Measurements from ENCODE around the gene FER.

FER gene

GRCh38 chr5:108911055-108911454 is 163.4 kb downstream of the FER start:
- TF ChIP-seq CTCF (conservative IDR thresholded peaks at IDR 0.05; ENCODE audit: low read depth), result no peak
- POLR2A ChIA-PET (ENCODE audit: low non-redundant PET), result no interaction called here
- DNase-seq (ENCODE audit: low spot score), result no peak
- CTCF ChIA-PET, result no interaction called here
- H3K27ac ChIP-seq, result no peak overlapping the region

- TF ChIP-seq CTCF (conservative IDR thresholded peaks at IDR 0.05; ENCODE audit: low read depth), result no peak
- H3K27ac ChIP-seq, result no peak overlapping the region
- CTCF ChIA-PET, result no interaction called here
- POLR2A ChIA-PET (ENCODE audit: low non-redundant PET), result no interaction called here
- peak; percentile 9 for DNase-seq (ENCODE audit: low spot score)
Measured at GRCh38 chr5:108917596-108917995, 169.9 kb downstream of the FER start.

- ChIA-PET CTCF (interaction anchor here (0.6 to 0.7 kb wide), 2 partner anchors 491 to 1803 kb away, joined by 3 read pairs; no protein-coding TSS in a partner anchor), POLR2A (ENCODE audit: low non-redundant PET) (no interaction called here)
- TF ChIP-seq CTCF (conservative IDR thresholded peaks at IDR 0.05; ENCODE audit: low read depth), result peak; percentile 51
- H3K27ac ChIP-seq, result no peak overlapping the region
- DNase-seq (ENCODE audit: low spot score), result no peak
Measured at GRCh38 chr5:108919591-108920326, 172.1 kb downstream of the FER start.

GRCh38 chr5:108924457-108924961 is 176.8 kb downstream of the FER start:
- no peak for DNase-seq (ENCODE audit: low spot score)
- TF ChIP-seq CTCF (conservative IDR thresholded peaks at IDR 0.05; ENCODE audit: low read depth), result no peak
- ChIA-PET CTCF (interaction anchor here (0.7 to 1.0 kb wide), 2 partner anchors 9 to 27 kb away, joined by 3 read pairs; no protein-coding TSS in a partner anchor), POLR2A (ENCODE audit: low non-redundant PET) (no interaction called here)
- no peak overlapping the region for H3K27ac ChIP-seq

- ChIA-PET CTCF (interaction anchor here (0.7 to 1.0 kb wide), 2 partner anchors 10 to 27 kb away, joined by 3 read pairs; no protein-coding TSS in a partner anchor), POLR2A (ENCODE audit: low non-redundant PET) (no interaction called here)
- no peak for DNase-seq (ENCODE audit: low spot score)
- no peak for TF ChIP-seq CTCF (conservative IDR thresholded peaks at IDR 0.05; ENCODE audit: low read depth)
- H3K27ac ChIP-seq, result no peak overlapping the region
Measured at GRCh38 chr5:108925073-108925472, 177.4 kb downstream of the FER start.

DNA sequence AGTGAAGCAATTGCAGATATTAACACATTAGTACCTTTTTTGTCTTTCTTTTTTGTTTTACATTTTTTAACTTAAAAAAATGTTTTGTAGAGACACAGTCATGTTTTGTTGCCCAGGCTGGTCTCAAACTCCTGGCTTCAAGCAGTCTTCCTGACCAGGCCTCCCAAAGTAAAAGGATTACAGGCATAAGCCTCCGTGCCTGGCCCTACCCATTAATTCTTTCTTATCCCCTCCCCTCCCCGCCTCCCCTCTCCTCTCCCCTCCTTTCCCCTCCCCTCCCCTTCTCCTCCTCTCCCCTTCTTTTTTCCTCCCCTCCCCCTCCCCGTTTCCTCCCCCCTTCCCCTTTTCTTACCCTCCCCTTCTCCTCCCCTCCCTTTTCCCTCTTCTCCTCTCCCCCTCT is 182.4 kb downstream of the FER start:
- H3K27ac ChIP-seq, result no peak overlapping the region
- CTCF ChIA-PET, result no interaction called here
- DNase-seq (ENCODE audit: low spot score), result no peak
- POLR2A ChIA-PET (ENCODE audit: low non-redundant PET), result no interaction called here
- no peak for TF ChIP-seq CTCF (conservative IDR thresholded peaks at IDR 0.05; ENCODE audit: low read depth)
